GM12878 (cell line): ENCODE measurements around the gene ESRRG. TPM values are rescaled to one million over a fixed set of nuclear protein-coding genes. Genes with fewer than 3 reads are reported as not detected.

Source experiments
- ATAC-seq: fragments of 200-7000 bp; cut with Tn5 transposase; 3 replicates; pipeline ENCODE4 v1.9.1; 2020; ENCODE audit warnings: mild to moderate bottlenecking, moderate library complexity
- BruUV-seq: library from RNA; stranded (reverse); fragments of 400-500 nt; replicated peaks from 2 replicates; lab custom pipeline; 2021; lab: Mats Ljungman, UMichigan
- CTCF ChIA-PET: fragments of 300-600 bp; sonication (Branson Sonifier 250); formaldehyde crosslinking; extraction: SDS; loops from one replicate; lab custom pipeline; 2021; ENCODE audit warnings: inconsistent platforms; lab: Yijun Ruan, JAX
- POLR2A ChIA-PET: fragments of 350-600 bp; formaldehyde crosslinking; extraction: SDS; loops from one replicate; lab custom pipeline; 2021; ENCODE audit warnings: inconsistent platforms; lab: Charles Lee
- RAD21 ChIA-PET: fragments of 300-600 bp; sonication (Branson Sonifier 250); formaldehyde crosslinking; loops from one replicate; lab custom pipeline; 2023; ENCODE audit warnings: antibody characterized with exemption; ENCODE audit not compliant: unreplicated experiment; lab: Charles Lee
- SMC1A ChIA-PET: fragments of 300-600 bp; sonication (Branson Sonifier 250); formaldehyde crosslinking; loops from one replicate; lab custom pipeline; 2023; ENCODE audit not compliant: unreplicated experiment, uncharacterized antibody; lab: Charles Lee
- DNase-seq: peaks from one replicate; pipeline ENCODE4 v3.0.0-alpha.2; 2011; ENCODE audit warnings: low read depth, low spot score
- FAIRE-seq: peaks from 3 replicates; lab custom pipeline; 2011; peaks lifted over from hg19 to GRCh38; lab: Jason Lieb, UNC
- H2AFZ ChIP-seq: 2 replicates; pipeline ENCODE4 v1.6.0; 2011; ENCODE audit warnings: low read depth, low read length, control low read depth; ENCODE audit not compliant: control insufficient read depth
- H3K27ac ChIP-seq: 2 replicates; pipeline ENCODE4 v1.5.1; 2011; ENCODE audit warnings: control low read depth; ENCODE audit not compliant: control insufficient read depth, insufficient read depth
- H3K27me3 ChIP-seq, 2 experiments: replicated peaks in 1 of 2; 2 replicates each; pipeline versions ENCODE4 v1.6.0 to v1.6.1; 2011; ENCODE audit warnings: low read length in 1 of 2; ENCODE audit not compliant: control insufficient read depth in 2 of 2, insufficient read depth in 2 of 2
- H3K36me3 ChIP-seq, 2 experiments: 2 replicates each; pipeline ENCODE4 v1.5.1; 2011; ENCODE audit warnings: low read length in 1 of 2; ENCODE audit not compliant: control insufficient read depth in 2 of 2, insufficient read depth in 2 of 2
- H3K4me1 ChIP-seq: 2 replicates; pipeline ENCODE4 v1.6.1; 2011; ENCODE audit warnings: mild to moderate bottlenecking, low read length, moderate library complexity, mixed read lengths; ENCODE audit not compliant: control insufficient read depth, insufficient read depth
- H3K4me2 ChIP-seq: 2 replicates; pipeline ENCODE4 v1.6.0; 2011; ENCODE audit warnings: control low read depth; ENCODE audit not compliant: control insufficient read depth, insufficient read depth
- H3K4me3 ChIP-seq: fragments of 200-600 bp; sonication (generic); 2 replicates; pipeline ENCODE4 v1.5.1; 2016
- H3K79me2 ChIP-seq: 2 replicates; pipeline ENCODE4 v1.6.0; 2011; ENCODE audit warnings: low read length; ENCODE audit not compliant: control insufficient read depth, insufficient read depth
- H3K9ac ChIP-seq: 2 replicates; pipeline ENCODE4 v1.8.0; 2011; ENCODE audit warnings: low read length, control low read depth, mixed read lengths; ENCODE audit not compliant: control insufficient read depth, insufficient read depth
- H3K9me3 ChIP-seq: replicated peaks from 3 replicates; pipeline ENCODE4 v1.5.1; 2011; ENCODE audit warnings: mild to moderate bottlenecking, low read length; ENCODE audit not compliant: control insufficient read depth, insufficient read depth
- H4K20me1 ChIP-seq: 2 replicates; pipeline ENCODE4 v1.6.0; 2011; ENCODE audit not compliant: control insufficient read depth, insufficient read depth
- BHLHE40 ChIP-seq, 2 experiments: fragments of 450-650 bp in 1 of 2; IDR thresholded peaks; 2 replicates each; pipeline ENCODE4 v1.6.1; 2011 to 2017; ENCODE audit warnings: low read depth in 2 of 2, borderline replicate concordance in 1 of 2, improper control_type of control experiment in 1 of 2, low read length in 1 of 2, mild to moderate bottlenecking in 1 of 2
- IRF3 ChIP-seq: fragments of 450-650 bp; IDR thresholded peaks from 2 replicates; pipeline ENCODE4 v1.6.1; 2014; ENCODE audit warnings: mild to moderate bottlenecking
- NR2C1 ChIP-seq: fragments of 450-650 bp; IDR thresholded peaks from 2 replicates; pipeline ENCODE4 v1.6.1; 2017; ENCODE audit warnings: antibody characterized with exemption, mild to moderate bottlenecking, moderate library complexity
- PML ChIP-seq: IDR thresholded peaks from 2 replicates; pipeline ENCODE4 v1.6.1; 2012; ENCODE audit warnings: low read length, inconsistent platforms
- RCOR1 ChIP-seq: conservative IDR thresholded peaks from 2 replicates; pipeline ENCODE4 v1.6.1; 2012; ENCODE audit warnings: low read depth, low read length, improper control_type of control experiment
- SMAD5 ChIP-seq: IDR thresholded peaks from 2 replicates; pipeline ENCODE4 v1.6.1; 2016; ENCODE audit warnings: antibody characterized with exemption, low read depth
- SP1 ChIP-seq: IDR thresholded peaks from one replicate; pipeline ENCODE4 v1.6.1; 2011; ENCODE audit warnings: low read depth, low read length
- TAF1 ChIP-seq: IDR thresholded peaks from 2 replicates; pipeline ENCODE4 v1.6.1; 2011; ENCODE audit warnings: mild to moderate bottlenecking, low read depth, low read length, borderline replicate concordance
- TBL1XR1 ChIP-seq: IDR thresholded peaks from 2 replicates; pipeline ENCODE4 v1.6.1; 2012; ENCODE audit warnings: low read depth, low read length, improper control_type of control experiment
- USF2 ChIP-seq: IDR thresholded peaks from 2 replicates; pipeline ENCODE4 v1.6.1; 2011; ENCODE audit warnings: low read depth, low read length, improper control_type of control experiment, borderline replicate concordance
- ZBTB4 ChIP-seq: fragments of 450-650 bp; formaldehyde crosslinking; IDR thresholded peaks from 2 replicates; pipeline ENCODE4 v1.4.0; 2022; ENCODE audit warnings: mild to moderate bottlenecking, moderate library complexity
- WGBS: methylation state at CpG from one replicate; pipeline ENCODE4 v1.1.6; 2016; ENCODE audit warnings: low lambda C conversion rate; ENCODE audit not compliant: insufficient replicate concordance, insufficient coverage; ENCODE audit errors: missing lambda C conversion rate; 5-methylcytosine and 5-hydroxymethylcytosine counted together
- in situ Hi-C: fragments of 300-500 bp; cut with MboI; formaldehyde crosslinking; loops from 9 replicates; pipeline ENCODE4 v1.14.3; 2018; ENCODE audit warnings: mixed read lengths
- intact Hi-C: fragments of 100-400 bp; cut with micrococcal nuclease; formaldehyde crosslinking; loops from one replicate; pipeline ENCODE4 v1.14.2; 2022; ENCODE audit not compliant: unreplicated experiment
- polyA plus RNA-seq, 11 experiments: library from polyadenylated mRNA; depleted of rRNA in 4 of 11; unstranded in 6 of 11; stranded (reverse) in 5 of 11; fragments of >200 nt; fragmentation: Nextera tagmentation in 4 of 11; fragmentation: Illumina TruSeq in 1 of 11; extraction: Ambion mirVana in 4 of 11; extraction: Trizol in 1 of 11; gene quantifications; 1 replicate in 1 of 11; 2 replicates in 10 of 11; pipeline versions ENCODE4 v1.2.1 to v1.2.3, GENCODE V29; 2011 to 2016; ENCODE audit warnings: inconsistent platforms in 2 of 11, missing spikeins in 2 of 11, low read depth in 1 of 11
- total RNA-seq, 4 experiments: library from RNA; depleted of rRNA in 3 of 4; stranded (reverse); fragments of >200 nt in 3 of 4; fragmentation: Illumina TruSeq in 1 of 4; extraction: Trizol in 1 of 4; gene quantifications; 2 replicates each; pipeline versions ENCODE4 v1.2.1 to v1.2.3, GENCODE V29; 2013 to 2021

ESRRG gene
- total and polyA plus RNA-seq, 10 of the 15 experiments (the other 5 are each of a cell fraction or from before 2014, with no cell fraction given): 0.03 TPM; not detected in 9

GRCh38 chr1:216651826-216652418 is 71.3 kb downstream of the ESRRG start:
- Histone ChIP-seq H3K4me3 (no peak overlapping the region), H4K20me1 (no peaks in the 10 kb centered on the region), H3K79me2 (no peaks in the 10 kb centered on the region), H3K4me1 (no peaks in the 10 kb centered on the region), H3K27ac (no peak overlapping the region), H2AFZ (no peak overlapping the region), H3K9me3 (no peaks in the 10 kb centered on the region), H3K27me3 (no peaks in the 10 kb centered on the region), H3K9ac (no peak overlapping the region)
- ATAC-seq: no peak
- RAD21 ChIA-PET: no interaction called here
- FAIRE-seq: no peak
- BruUV-seq: no TSS peak
- SMC1A ChIA-PET: no interaction called here
- in situ Hi-C loops (no loop called here), intact Hi-C loops (no loop called here)
- no peak for DNase-seq
- 22% methylated on average over 6 of the region's 6 CpGs for WGBS
- CTCF ChIA-PET: no interaction called here
- POLR2A ChIA-PET: no interaction called here
- TF ChIP-seq IRF3 (no peak), RCOR1 (no peak), TAF1 (no peak), PML (no peak)
- TF ChIP-seq, all 136 proteins: peak for 0
- Histone ChIP-seq H3K4me2 (no peak overlapping the region), H3K36me3 (no peaks in the 10 kb centered on the region)

- DNase-seq (no peak), ATAC-seq (no peak), FAIRE-seq (no peak)
- H3K9me3 ChIP-seq: no peaks in the 10 kb centered on the region
- in situ Hi-C loops (no loop called here), intact Hi-C loops (no loop called here)
- SMC1A ChIA-PET: interaction anchor here (0.5 to 2.2 kb wide), 2 partner anchors 10 to 1027 kb away, joined by 3 to 7 read pairs; no protein-coding TSS in a partner anchor
- no peaks in the 10 kb centered on the region for H4K20me1 ChIP-seq
- CTCF ChIA-PET: no interaction called here
- no peak overlapping the region for H3K27ac ChIP-seq
- RAD21 ChIA-PET: no interaction called here
- no peaks in the 10 kb centered on the region for H3K79me2 ChIP-seq
- no peak overlapping the region for H2AFZ ChIP-seq
- no TSS peak for BruUV-seq
- no peak overlapping the region for H3K4me2 ChIP-seq
- 0% methylated on average over 1 of the region's 1 CpG for WGBS
- H3K27me3 ChIP-seq: no peaks in the 10 kb centered on the region
- H3K9ac ChIP-seq: no peak overlapping the region
- POLR2A ChIA-PET: no interaction called here
- no peaks in the 10 kb centered on the region for H3K36me3 ChIP-seq
- no peaks in the 10 kb centered on the region for H3K4me1 ChIP-seq
- H3K4me3 ChIP-seq: no peak overlapping the region
- TF ChIP-seq TBL1XR1 (no peak), SP1 (no peak), ZBTB4 (CRISPR knock-in tag) (no peak), SMAD5 (no peak), BHLHE40 (IDR thresholded peaks at IDR 0.05; ENCODE audit: borderline replicate concordance in 1 of 2, low read depth in 2 of 2, low read length in 1 of 2) (no peak), USF2 (no peak), NR2C1 (no peak)
Measured at GRCh38 chr1:216643176-216643575, 80.1 kb downstream of the ESRRG start.
